ENCODE measurements around the gene CKAP2.

CKAP2 gene

GRCh38 chr13:52432456-52432855 lies 22.8 kb upstream of the CKAP2 start:
- peaks cover 9% of the 10 kb centered on the region for H3K36me3 ChIP-seq (ENCODE audit: control insufficient read depth, insufficient read depth, low read length)
- H3K4me1 ChIP-seq (ENCODE audit: control insufficient read depth, insufficient read depth, low read length): peaks cover 3% of the 10 kb centered on the region
- H3K27me3 ChIP-seq (ENCODE audit: control insufficient read depth, insufficient read depth, low read length): no peaks in the 10 kb centered on the region
- H3K4me3 ChIP-seq (ENCODE audit: low read length): no peak overlapping the region
- H3K9me3 ChIP-seq (ENCODE audit: control insufficient read depth, low read length): no peaks in the 10 kb centered on the region
- H3K9ac ChIP-seq (ENCODE audit: low read length): no peak overlapping the region

DNA sequence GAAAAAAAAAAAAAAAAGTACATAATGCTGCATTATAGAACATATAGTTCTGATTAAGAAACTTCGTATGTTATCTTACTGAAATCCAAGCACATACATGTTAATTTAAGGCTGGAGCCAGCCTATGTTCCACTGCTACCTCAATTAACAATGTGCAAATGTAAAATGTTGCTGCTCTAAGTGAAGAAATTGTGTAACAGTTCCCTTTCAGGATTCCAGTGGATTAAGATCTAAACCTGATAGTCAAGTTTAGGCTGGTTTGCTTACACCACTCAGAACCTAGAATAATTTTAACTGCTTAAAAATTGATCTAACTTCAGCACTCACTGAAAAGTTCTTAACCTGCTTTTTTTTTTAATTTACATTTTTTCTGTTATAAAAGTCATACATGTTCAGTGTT lies 9.0 kb upstream of the CKAP2 start:
- Histone ChIP-seq H3K4me1 (ENCODE audit: control insufficient read depth, insufficient read depth, low read length) (peaks cover 11% of the 10 kb centered on the region), H3K9me3 (ENCODE audit: control insufficient read depth, low read length) (no peaks in the 10 kb centered on the region), H3K36me3 (ENCODE audit: control insufficient read depth, insufficient read depth, low read length) (no peaks in the 10 kb centered on the region), H3K27me3 (ENCODE audit: control insufficient read depth, insufficient read depth, low read length) (no peaks in the 10 kb centered on the region), H3K4me3 (ENCODE audit: low read length) (no peak overlapping the region), H3K9ac (ENCODE audit: low read length) (no peak overlapping the region)

DNA sequence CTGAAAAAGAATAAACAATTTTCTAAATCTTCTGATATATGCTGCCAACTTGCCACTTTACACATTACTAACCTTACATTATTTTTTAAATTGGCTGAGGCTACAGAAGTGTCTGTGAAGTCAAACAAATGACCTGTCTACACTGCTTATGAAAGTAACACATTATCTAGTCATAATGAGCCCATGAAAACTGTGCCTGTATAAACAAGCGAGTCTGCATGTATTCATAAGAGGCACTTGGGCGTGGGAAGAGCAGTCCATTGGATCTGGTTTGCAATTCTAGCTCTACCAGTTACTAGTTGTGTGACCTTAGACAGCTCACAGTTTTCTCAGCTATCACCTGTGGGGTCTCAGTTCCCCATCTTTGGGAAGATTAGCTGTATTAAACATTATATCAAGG lies 7.9 kb upstream of the CKAP2 start:
- no peaks in the 10 kb centered on the region for H3K36me3 ChIP-seq (ENCODE audit: control insufficient read depth, insufficient read depth, low read length)
- no peak overlapping the region for H3K4me3 ChIP-seq (ENCODE audit: low read length)
- no peak overlapping the region for H3K9ac ChIP-seq (ENCODE audit: low read length)
- peaks cover 11% of the 10 kb centered on the region for H3K4me1 ChIP-seq (ENCODE audit: control insufficient read depth, insufficient read depth, low read length)
- no peaks in the 10 kb centered on the region for H3K27me3 ChIP-seq (ENCODE audit: control insufficient read depth, insufficient read depth, low read length)
- H3K9me3 ChIP-seq (ENCODE audit: control insufficient read depth, low read length): no peaks in the 10 kb centered on the region

GRCh38 chr13:52447815-52448552 lies 7.3 kb upstream of the CKAP2 start:
- H3K9ac ChIP-seq (ENCODE audit: low read length): no peak overlapping the region
- H3K4me3 ChIP-seq (ENCODE audit: low read length): no peak overlapping the region

DNA sequence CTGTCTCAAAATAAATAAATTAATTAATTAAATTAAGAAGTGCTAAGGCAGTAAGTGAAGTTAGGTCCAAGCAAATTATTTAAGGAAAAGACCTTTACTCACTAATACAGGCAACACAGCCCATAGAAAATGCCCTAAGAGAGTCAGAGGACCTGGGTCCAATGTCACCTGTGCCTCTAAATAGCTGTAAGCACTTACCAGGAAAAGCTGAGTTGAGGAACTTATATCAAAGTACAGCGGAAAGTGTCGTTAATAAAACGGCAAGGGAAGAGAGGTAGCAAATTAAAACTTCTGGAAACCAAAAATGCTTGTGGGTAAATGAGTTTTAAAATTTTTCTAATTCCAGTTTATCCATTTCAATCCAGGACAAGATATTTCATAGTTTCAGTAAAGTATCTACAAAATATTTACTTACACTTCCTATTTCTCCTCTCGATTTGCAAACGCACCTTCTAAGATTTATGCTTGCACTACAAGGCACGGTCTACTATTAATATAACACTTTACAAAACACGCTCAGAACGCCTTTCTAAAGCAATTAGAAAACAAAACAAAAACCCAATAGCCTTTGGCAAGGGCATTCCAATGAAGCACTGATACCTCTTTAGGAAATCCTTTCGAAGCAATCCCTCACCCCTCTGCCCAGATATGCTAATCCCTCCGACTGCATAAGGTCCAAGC lies 5.8 kb upstream of the CKAP2 start:
- peak overlapping the region; percentile 96 for H3K9ac ChIP-seq (ENCODE audit: low read length)
- no peaks in the 10 kb centered on the region for H3K36me3 ChIP-seq (ENCODE audit: control insufficient read depth, insufficient read depth, low read length)
- no peaks in the 10 kb centered on the region for H3K27me3 ChIP-seq (ENCODE audit: control insufficient read depth, insufficient read depth, low read length)
- peaks cover 11% of the 10 kb centered on the region for H3K4me1 ChIP-seq (ENCODE audit: control insufficient read depth, insufficient read depth, low read length)
- peak overlapping the region; percentile 86 for H3K4me3 ChIP-seq (ENCODE audit: low read length)
- H3K9me3 ChIP-seq (ENCODE audit: control insufficient read depth, low read length): no peaks in the 10 kb centered on the region

More at GRCh38 chr13:52447815-52448552, 7.3 kb upstream of the CKAP2 start:
- no peaks in the 10 kb centered on the region for H3K9me3 ChIP-seq (ENCODE audit: control insufficient read depth, low read length)
- H3K4me1 ChIP-seq (ENCODE audit: control insufficient read depth, insufficient read depth, low read length): peaks cover 11% of the 10 kb centered on the region
- no peaks in the 10 kb centered on the region for H3K36me3 ChIP-seq (ENCODE audit: control insufficient read depth, insufficient read depth, low read length)
- H3K27me3 ChIP-seq (ENCODE audit: control insufficient read depth, insufficient read depth, low read length): no peaks in the 10 kb centered on the region

DNA sequence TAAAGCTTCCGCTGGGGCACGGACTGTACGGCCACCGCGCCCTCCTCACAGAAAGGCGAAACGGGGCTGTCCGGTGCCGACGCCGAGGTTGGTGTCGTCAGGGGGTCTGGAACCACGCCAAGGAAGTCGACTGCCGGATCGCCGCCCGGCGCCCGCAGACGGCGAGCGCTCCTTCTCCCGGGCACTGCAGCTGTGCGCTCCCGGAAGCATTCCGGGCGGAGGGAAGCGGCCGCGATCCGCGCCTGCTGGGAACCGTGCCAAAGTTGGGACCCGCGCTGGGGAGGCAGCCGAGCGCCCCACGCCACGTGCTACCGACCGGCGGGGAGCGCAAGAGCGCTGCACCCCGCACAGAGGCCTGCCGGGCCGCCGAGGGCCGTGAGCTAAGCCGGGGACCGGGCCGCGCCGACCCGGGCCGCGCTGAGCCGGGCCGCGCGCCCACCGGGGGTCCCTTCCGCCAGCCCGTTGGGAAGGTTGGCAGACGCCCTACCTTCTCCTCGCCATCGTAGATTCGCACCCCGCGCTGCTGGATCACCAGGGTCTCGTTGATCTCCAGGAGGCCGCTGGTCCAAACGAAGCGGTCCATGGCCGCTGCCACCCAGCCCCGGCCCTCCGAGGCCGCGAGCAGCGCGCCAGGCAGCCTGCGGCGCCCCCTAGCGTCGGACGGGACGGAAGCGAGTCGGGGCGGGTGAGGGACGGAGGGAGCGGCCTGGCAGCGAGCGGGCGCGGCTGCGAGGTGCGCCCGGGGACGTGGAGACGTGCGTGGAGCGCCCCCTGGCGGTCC lies 5.1 kb upstream of the CKAP2 start, which contains the start of gene VPS36:
TSS of gene VPS36 (minus strand) at position 623 of the 781 bp plus-strand sequence. CDS start at position 583, 40 bp downstream.
- peaks cover 11% of the 10 kb centered on the region for H3K4me1 ChIP-seq (ENCODE audit: control insufficient read depth, insufficient read depth, low read length)
- H3K4me3 ChIP-seq (ENCODE audit: low read length): peak within 1 kb of the TSS; percentile 86

DNA sequence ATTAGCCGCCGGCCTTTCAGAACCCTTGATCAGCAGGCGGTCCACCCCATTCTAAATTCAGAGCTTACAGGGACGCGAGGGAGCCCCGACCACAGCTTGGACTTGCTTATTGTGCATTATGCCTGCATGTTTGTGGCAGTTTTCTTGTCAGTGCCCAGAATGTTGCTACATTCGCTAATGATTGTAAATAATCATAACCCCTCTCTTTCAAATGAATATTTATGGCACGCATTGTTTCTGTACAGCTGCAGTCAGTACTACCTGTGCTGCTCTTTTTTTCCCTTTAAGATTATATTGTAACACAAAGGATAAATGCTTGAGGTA lies 4.5 kb upstream of the CKAP2 start:
- Histone ChIP-seq H3K27me3 (ENCODE audit: control insufficient read depth, insufficient read depth, low read length) (no peaks in the 10 kb centered on the region), H3K36me3 (ENCODE audit: control insufficient read depth, insufficient read depth, low read length) (no peaks in the 10 kb centered on the region), H3K4me1 (ENCODE audit: control insufficient read depth, insufficient read depth, low read length) (peaks cover 11% of the 10 kb centered on the region), H3K9ac (ENCODE audit: low read length) (no peak overlapping the region), H3K4me3 (ENCODE audit: low read length) (no peak overlapping the region), H3K9me3 (ENCODE audit: control insufficient read depth, low read length) (no peaks in the 10 kb centered on the region)

More for the DNA sequence above, 5.1 kb upstream of the CKAP2 start, which contains the start of gene VPS36:
- Histone ChIP-seq H3K9ac (ENCODE audit: low read length) (peak within 1 kb of the TSS; percentile 96), H3K27me3 (ENCODE audit: control insufficient read depth, insufficient read depth, low read length) (no peaks in the 10 kb centered on the region), H3K36me3 (ENCODE audit: control insufficient read depth, insufficient read depth, low read length) (no peaks in the 10 kb centered on the region), H3K9me3 (ENCODE audit: control insufficient read depth, low read length) (no peaks in the 10 kb centered on the region)

GRCh38 chr13:52451135-52451804 lies 4.0 kb upstream of the CKAP2 start:
- Histone ChIP-seq H3K27me3 (ENCODE audit: control insufficient read depth, insufficient read depth, low read length) (no peaks in the 10 kb centered on the region), H3K9ac (ENCODE audit: low read length) (no peak overlapping the region), H3K9me3 (ENCODE audit: control insufficient read depth, low read length) (no peaks in the 10 kb centered on the region), H3K4me3 (ENCODE audit: low read length) (no peak overlapping the region), H3K36me3 (ENCODE audit: control insufficient read depth, insufficient read depth, low read length) (no peaks in the 10 kb centered on the region), H3K4me1 (ENCODE audit: control insufficient read depth, insufficient read depth, low read length) (peaks cover 14% of the 10 kb centered on the region)

- Histone ChIP-seq H3K36me3 (ENCODE audit: control insufficient read depth, insufficient read depth, low read length) (no peaks in the 10 kb centered on the region), H3K9ac (ENCODE audit: low read length) (no peak overlapping the region), H3K4me1 (ENCODE audit: control insufficient read depth, insufficient read depth, low read length) (peaks cover 23% of the 10 kb centered on the region)
Measured at GRCh38 chr13:52452470-52452869, 2.8 kb upstream of the CKAP2 start.

GRCh38 chr13:52454459-52454819 lies 839 bp upstream of the CKAP2 start:
- H3K9me3 ChIP-seq (ENCODE audit: control insufficient read depth, low read length): no peaks in the 10 kb centered on the region
- H3K36me3 ChIP-seq (ENCODE audit: control insufficient read depth, insufficient read depth, low read length): no peaks in the 10 kb centered on the region
- peak overlapping the region; percentile 90 for H3K4me3 ChIP-seq (ENCODE audit: low read length)
- H3K27me3 ChIP-seq (ENCODE audit: control insufficient read depth, insufficient read depth, low read length): no peaks in the 10 kb centered on the region
- H3K4me1 ChIP-seq (ENCODE audit: control insufficient read depth, insufficient read depth, low read length): peaks cover 11% of the 10 kb centered on the region
- H3K9ac ChIP-seq (ENCODE audit: low read length): peak overlapping the region; percentile 71

More at GRCh38 chr13:52452470-52452869, 2.8 kb upstream of the CKAP2 start:
- H3K4me3 ChIP-seq (ENCODE audit: low read length): no peak overlapping the region
- H3K9me3 ChIP-seq (ENCODE audit: control insufficient read depth, low read length): no peaks in the 10 kb centered on the region
- H3K27me3 ChIP-seq (ENCODE audit: control insufficient read depth, insufficient read depth, low read length): no peaks in the 10 kb centered on the region

DNA sequence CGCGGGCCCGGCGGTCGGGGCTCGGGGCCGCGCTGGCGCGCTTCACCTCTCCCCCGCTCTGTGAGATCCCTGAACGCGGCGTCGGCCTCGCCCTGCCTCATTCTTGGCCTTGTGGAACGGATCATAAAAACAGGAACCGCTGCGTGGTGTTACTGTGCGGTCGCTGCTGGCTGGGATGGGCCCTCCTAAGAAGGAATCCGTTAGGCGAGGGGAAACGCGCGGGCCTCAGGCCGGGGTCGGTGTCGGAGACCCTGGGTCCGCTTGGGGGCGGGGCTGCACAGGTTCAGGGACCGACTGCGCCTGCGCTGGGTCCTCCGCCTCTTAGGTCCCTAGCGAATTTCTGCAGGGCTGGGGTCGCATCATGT lies 381 bp downstream of the CKAP2 start:
- Histone ChIP-seq H3K9me3 (ENCODE audit: control insufficient read depth, low read length) (no peaks in the 10 kb centered on the region), H3K4me3 (ENCODE audit: low read length) (peak overlapping the region; percentile 90), H3K27me3 (ENCODE audit: control insufficient read depth, insufficient read depth, low read length) (no peaks in the 10 kb centered on the region), H3K4me1 (ENCODE audit: control insufficient read depth, insufficient read depth, low read length) (peaks cover 11% of the 10 kb centered on the region), H3K36me3 (ENCODE audit: control insufficient read depth, insufficient read depth, low read length) (no peaks in the 10 kb centered on the region), H3K9ac (ENCODE audit: low read length) (peak overlapping the region; percentile 71)

Data from mucosa of stomach (tissue), 1 donor.